Measurements from ENCODE around the gene AMIGO3.
A peak's percentile ranks its signal among the peaks of the same experiment; 100 is the strongest.

The AMIGO3 gene

DNA sequence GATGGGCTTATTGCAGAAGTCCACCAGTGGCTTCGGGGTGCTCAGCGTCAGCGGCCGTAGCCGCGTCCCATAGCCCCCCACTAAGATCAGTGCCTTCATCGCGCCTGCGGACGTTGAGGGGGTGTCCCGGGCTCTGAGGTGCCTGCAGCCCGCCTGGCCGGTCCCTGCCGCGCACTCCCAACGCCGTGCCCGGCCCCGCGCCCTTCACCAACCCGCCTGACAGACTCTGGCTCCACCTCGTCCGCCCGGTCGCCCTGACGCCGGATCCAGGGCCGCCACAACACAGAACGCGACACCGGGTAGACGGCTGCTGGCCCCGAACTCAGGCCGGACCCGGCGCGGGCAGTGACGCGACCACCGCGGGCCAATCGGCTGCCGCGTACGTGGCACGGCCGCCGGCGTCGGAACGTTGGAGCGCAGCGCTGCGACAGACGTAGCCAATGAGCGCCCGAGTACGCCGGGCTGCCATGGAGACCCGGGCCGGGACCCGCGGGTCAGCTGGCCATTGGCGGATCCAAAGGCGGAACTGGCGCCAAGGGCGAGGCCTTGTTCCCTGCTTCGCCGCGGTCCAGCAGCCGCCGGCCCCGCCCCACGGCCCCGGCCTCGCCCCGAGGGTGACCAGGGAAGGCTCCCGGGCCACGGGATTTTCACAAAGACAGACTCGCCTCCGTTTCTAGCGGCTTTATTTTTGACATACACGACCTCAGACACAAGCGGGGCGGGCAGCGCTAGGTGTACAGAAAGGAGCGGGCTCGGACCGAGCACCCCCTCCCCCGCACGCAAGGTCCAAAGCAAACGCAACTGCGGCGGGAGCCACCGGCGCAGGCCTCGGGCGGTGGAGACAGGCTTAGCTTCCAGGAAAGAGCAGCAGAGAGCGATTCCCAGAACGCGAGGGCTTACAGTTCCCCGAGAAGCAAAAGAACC, 4.4 kb upstream of the AMIGO3 start, which contains the start of gene GMPPB:
TSS of gene GMPPB (minus strand) at position 324 of the 924 bp plus-strand sequence. CDS start at position 99, 225 bp downstream.
- DNase-seq: peak; percentile 85

DNA sequence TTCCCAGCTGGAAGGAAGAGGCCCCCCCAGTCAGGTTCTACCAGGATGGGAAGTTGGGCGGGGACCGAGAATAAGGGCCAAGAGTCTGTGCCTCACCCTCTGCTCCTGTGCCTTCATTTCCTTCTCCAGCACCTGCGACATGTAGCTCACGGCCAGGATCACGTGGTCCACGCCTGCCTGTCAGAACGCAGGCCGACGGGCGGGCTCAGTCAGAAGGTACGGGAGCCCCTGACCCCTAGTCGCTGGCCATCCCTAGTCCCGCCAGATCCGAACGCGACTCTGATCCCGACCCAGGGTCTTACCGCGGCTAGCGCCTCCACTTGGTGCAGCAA, 3.8 kb upstream of the AMIGO3 start:
- peak; percentile 5 for DNase-seq

DNA sequence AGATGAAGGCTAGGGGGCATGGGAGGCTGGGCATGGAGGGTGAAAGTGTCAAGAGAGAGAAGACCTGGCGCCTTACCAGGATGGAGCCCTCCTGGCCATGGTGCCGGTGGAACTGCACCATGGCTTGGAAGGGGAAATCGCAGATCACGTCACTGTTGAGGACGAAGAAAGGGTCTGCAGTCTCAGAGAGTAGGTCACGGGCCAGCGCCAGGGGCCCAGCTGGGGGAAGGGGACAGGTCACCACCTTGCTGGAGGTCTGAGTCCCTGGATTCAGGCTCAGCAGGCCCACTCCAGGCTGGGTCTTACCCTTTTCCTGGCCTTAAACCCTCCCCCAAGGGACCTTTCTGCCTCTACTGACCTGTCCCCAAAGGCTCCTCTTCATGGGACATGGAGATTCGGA, 3.4 kb upstream of the AMIGO3 start:
- DNase-seq: no peak

DNA sequence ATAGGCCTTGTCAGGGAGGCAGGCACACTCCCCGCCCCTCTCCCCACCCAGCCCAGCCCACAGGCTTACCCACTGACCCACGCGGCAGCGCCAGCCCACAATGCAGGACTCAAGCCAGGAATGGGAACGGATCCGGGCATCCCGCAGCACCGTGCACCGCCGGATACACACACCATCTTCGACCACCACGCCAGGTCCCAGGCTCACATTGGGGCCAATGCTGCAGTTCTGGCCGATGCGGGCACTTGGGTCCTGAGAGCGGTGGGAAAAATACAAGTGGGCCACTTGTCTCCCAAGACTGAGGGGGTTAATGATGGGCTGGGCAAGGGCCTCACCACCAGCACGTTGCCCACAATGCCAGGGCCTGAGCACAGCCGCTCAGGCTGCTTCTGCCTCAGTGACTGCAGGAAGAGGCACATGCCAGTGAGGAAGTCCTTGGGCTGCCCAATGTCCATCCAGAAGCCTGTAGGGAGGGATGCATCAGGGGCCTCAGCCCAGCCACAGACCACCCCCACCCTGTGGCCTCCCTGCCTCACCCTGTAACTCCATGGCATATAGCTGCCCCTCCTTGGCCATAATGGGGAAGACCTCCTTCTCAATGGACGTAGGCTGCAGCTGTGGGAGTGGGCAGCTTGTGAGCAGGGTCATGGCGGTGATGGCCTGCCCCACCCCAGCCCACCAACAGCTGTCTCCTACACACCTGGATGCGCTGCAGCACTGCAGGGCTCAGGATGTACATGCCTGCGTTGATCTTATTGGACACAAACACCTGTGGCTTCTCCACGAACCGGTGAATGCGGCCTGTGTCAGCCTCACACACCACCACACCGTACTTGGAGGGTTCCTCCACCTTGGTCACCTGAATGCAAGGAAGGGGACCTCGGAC, 2.7 kb upstream of the AMIGO3 start:
- DNase-seq: no peak

- DNase-seq: no peak
Measured at GRCh38 chr3:49721596-49721895, 2.1 kb upstream of the AMIGO3 start.

- DNase-seq: no peak
Measured at GRCh38 chr3:49720855-49721595, 1.5 kb upstream of the AMIGO3 start.

DNA sequence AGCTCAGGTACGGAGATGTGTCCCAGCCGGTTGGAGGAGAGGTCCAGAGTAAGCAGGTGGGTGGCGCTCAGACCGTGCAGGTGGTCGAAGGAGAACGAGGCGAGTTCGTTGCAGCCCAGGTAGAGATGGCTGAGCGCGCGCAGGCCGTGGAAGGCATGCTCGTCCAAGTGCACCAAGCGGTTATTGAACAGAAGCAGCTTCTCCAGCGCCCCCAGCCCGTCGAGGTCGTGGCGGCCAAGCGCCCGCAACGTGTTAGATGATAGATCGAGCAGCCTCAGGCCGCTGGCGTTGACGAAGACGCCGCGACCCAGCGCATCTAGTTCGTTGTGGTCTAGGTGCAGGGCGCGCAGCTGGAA, 648 bp downstream of the AMIGO3 start:
- no peak for DNase-seq

- peak; percentile 43 for DNase-seq
Measured at GRCh38 chr3:49717959-49718857, 1.3 kb downstream of the AMIGO3 start.

GRCh38 chr3:49717211-49717958, 2.1 kb downstream of the AMIGO3 start:
- DNase-seq: no peak

- DNase-seq: no peak
Measured at GRCh38 chr3:49716691-49717210, 2.7 kb downstream of the AMIGO3 start.

- DNase-seq: no peak
Measured at GRCh38 chr3:49716169-49716568, 3.3 kb downstream of the AMIGO3 start.

DNA sequence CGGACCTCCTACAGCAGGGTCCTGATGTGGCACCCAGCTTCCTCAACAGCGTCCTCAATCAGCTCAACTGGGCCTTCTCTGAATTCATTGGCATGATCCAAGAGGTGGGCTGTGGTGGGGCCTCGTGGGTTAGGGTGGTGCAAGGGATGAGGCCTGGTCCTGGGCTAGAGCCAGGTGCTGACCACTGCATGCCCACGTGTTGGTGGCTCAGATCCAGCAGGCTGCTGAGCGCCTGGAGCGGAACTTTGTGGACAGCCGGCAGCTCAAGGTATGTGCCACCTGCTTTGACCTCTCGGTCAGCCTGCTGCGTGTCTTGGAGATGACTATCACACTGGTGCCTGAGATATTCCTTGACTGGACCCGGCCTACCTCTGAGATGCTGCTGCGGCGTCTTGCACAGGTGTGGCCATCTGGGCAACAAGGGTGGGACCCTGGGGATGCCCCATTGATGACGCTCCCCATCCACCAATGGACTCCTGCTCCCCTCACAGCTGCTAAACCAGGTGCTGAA, 3.8 kb downstream of the AMIGO3 start:
- no peak for DNase-seq

DNA sequence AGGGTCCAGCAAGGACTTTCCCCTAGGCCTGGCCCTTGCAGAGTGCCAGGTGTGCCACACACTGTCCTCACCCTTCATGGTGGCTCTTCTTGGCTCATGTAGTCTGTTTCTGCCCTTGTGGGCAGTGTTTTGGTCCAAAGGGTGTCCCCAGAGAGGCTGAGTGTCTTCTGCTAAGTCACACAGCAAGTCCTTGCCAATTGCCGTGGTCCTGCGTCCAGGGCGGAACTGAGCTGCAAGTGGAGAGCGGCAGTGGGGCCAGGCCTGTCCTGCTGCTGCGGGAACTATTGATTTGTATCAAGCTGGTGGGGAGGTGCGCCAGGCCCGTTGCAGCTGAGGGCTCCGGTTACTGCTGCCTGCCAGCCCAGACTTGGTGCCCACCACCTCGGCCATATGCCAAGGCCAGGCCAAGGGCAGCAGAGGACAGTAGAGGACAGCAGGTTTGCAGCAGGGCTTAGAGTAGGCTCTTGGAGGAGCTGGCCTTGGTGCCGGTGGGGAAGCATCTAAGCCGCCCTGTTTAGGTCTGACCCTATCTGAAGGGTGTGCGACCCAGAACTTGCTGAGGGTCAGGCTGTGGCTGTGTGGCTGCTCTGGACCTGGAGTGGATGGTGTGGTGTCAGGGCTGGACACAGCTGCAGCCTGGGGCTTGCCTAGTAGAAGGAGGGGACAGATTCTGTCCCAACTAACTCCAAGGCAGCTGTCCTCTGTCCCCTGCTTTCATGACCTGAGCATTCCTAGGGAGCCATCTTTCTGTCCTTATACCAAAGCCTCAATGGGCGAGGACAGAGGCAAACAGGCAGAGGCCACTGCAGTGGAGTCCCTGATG, 4.5 kb downstream of the AMIGO3 start:
- no peak for DNase-seq

GRCh38 chr3:49713336-49714105, 6.0 kb downstream of the AMIGO3 start:
- no peak for DNase-seq

DNA sequence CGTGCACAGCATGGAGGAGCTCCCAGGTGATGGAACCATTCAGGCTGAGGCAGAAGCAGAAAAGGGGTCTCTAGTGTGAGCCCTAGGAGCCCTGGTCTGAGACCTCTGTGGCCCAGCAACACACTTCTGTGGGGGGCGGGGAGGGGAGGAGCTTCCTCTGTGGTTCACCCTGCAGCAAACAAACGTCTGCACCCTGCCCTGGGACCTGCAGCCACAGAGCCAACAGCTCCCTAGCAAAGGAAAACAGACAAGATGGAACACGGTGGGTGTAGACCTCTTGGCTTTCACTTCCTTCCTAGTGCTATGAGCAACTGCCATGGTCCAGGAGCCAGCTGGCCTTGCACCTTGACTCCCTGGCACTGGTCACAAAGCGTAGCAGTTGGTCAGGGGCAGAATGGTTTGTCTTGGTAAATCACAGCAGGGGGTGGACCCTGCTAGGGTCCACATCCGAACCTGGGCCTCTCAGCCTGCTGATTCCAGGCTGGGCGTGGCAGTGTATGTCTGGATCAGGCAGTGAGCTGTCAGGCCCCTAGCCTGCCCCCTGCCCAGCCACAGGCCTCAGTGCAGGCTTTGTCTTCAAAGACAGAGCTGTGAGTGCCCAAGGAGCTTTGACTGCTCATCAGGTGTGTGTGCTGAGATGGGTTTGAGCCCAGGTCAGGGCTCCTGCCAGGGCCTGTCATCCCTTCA, 6.7 kb downstream of the AMIGO3 start:
- no peak for DNase-seq

DNA sequence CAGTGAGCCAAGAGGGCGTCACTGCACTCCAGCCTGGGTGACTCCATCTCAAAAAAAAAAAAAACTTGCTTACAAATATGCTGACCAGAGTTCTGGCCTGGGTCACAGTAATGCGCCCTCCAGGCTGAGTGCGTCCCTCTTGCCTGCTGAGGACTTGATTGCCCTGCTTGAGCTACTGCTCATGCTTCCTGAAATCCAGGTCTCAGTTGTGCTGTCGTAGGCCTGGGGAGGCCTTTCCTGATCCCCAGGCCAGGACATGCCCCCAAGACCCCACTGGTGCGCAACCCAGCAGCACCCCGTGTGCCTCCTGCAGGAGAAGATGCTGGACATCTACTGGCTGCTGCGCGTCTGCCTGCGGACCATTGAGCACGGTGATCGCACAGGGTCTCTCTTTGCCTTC, 7.3 kb downstream of the AMIGO3 start:
- no peak for DNase-seq

GRCh38 chr3:49711489-49711888, 8.0 kb downstream of the AMIGO3 start:
- no peak for DNase-seq

GRCh38 chr3:49709852-49710251, 9.6 kb downstream of the AMIGO3 start:
- DNase-seq: no peak

GRCh38 chr3:49707113-49707480, 12.4 kb downstream of the AMIGO3 start:
- DNase-seq: no peak

Measured in NCI-H1105 treated with DMSO at 0.1 percent for 48 hours (cell line).